Measurements from ENCODE around the gene TUBB6. TPM values are rescaled to one million over a fixed set of nuclear protein-coding genes. Genes with fewer than 3 reads are reported as not detected.
A peak's percentile ranks its signal among the peaks of the same experiment; 100 is the strongest.

TUBB6 gene
- total and polyA plus RNA-seq, 2 of the 13 experiments (the other 11 are each of a cell fraction or from before 2014, with no cell fraction given): 9.9 to 28.6 TPM

- TF ChIP-seq E2F5 (CRISPR knock-in tag; conservative IDR thresholded peaks at IDR 0.05) (no peak), HIC2 (CRISPR knock-in tag; IDR thresholded peaks at IDR 0.05; ENCODE audit: low read depth) (no peak), NFKB2 (CRISPR knock-in tag; IDR thresholded peaks at IDR 0.05; ENCODE audit: borderline replicate concordance) (no peak), ZNF891 (CRISPR knock-in tag; IDR thresholded peaks at IDR 0.05) (peak; percentile 53), ZNF574 (CRISPR knock-in tag; IDR thresholded peaks at IDR 0.05) (peak; percentile 62; the same call in 1 of the 2 replicates), CERS6 (CRISPR knock-in tag; IDR thresholded peaks at IDR 0.05) (no peak), ZNF138 (CRISPR knock-in tag; IDR thresholded peaks at IDR 0.05; ENCODE audit: low read depth) (no peak), RELA (CRISPR knock-in tag; IDR thresholded peaks at IDR 0.05) (no peak), ZBTB25 (CRISPR knock-in tag; IDR thresholded peaks at IDR 0.05) (no peak), CCDC6 (CRISPR knock-in tag; IDR thresholded peaks at IDR 0.05) (no peak), KDM6A (CRISPR knock-in tag; IDR thresholded peaks at IDR 0.05; ENCODE audit: low read depth) (no peak), DDIT3 (CRISPR knock-in tag; IDR thresholded peaks at IDR 0.05) (no peak), FOSL1 (CRISPR knock-in tag; IDR thresholded peaks at IDR 0.05; ENCODE audit: borderline replicate concordance) (no peak), DPF2 (CRISPR knock-in tag; IDR thresholded peaks at IDR 0.05; ENCODE audit: borderline replicate concordance, low read depth) (no peak), GTF3A (CRISPR knock-in tag; conservative IDR thresholded peaks at IDR 0.05) (no peak), ZNF652 (CRISPR knock-in tag; IDR thresholded peaks at IDR 0.05; ENCODE audit: borderline replicate concordance, low read depth) (peak; percentile 32; the same call in 1 of the 2 replicates), TEAD3 (CRISPR knock-in tag; optimal IDR thresholded peaks at IDR 0.05; ENCODE audit: borderline replicate concordance) (peak; percentile 45), MXI1 (IDR thresholded peaks at IDR 0.05; ENCODE audit: borderline replicate concordance, low read depth, low read length) (no peak), ZNF530 (CRISPR knock-in tag; IDR thresholded peaks at IDR 0.05; ENCODE audit: low read depth) (no peak), NR2C2 (CRISPR knock-in tag; IDR thresholded peaks at IDR 0.05; ENCODE audit: borderline replicate concordance) (no peak), AGO2 (optimal IDR thresholded peaks at IDR 0.05; ENCODE audit: low read depth, low read length) (no peak), GATA4 (IDR thresholded peaks at IDR 0.05; ENCODE audit: borderline replicate concordance, low read depth) (no peak)
These were observed 29.0 kb upstream of the TUBB6 start (continued) for GRCh38 chr18:12278741-12279682.

All from HepG2 (cell line).